Measurements from ENCODE around the gene ALPI.
A peak's percentile ranks its signal among the peaks of the same experiment; 100 is the strongest.

ALPI gene

DNA sequence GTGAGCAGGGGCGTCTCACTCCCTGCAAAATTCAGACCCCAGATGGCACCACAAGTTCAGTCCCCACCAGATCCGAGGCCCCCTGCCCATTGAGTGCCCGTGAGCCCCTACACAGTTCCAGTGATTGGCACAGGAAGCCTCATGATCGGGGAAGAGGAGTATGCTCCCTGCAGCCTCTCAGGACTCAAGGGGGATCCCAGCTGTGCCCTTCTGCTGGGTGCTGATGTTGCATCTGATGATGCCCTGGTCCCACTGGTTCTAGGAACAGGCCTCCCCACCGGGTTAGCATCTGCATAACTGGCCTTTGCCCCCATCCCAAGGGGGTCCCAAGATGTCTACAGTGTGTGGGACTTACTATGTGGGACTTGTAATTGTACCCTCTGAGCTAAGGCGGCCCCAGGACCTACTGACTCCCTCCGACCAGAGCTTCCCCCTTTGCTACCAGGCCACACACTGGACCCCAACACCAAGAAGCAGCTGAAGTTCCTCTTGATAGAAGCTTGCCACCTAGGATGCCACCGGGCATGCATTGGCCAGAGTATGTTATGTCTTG is 40.7 kb upstream of the ALPI start:
- Histone ChIP-seq H3K9ac (no peak overlapping the region), H3K4me2 (no peak overlapping the region), H3K9me3 (replicated peaks in 1 of 11) (peaks cover 10 to 19% (median 16%) of the 10 kb centered on the region in 11 experiments), H3K27me3 (peaks cover 29 to 42% (median 35%) of the 10 kb centered on the region in 11 experiments), H3K4me3 (no peak overlapping the region), H3K36me3 (no peaks in the 10 kb centered on the region), H3K27ac (no peak overlapping the region), H3K4me1 (peaks cover 4 to 26% (median 16%) of the 10 kb centered on the region in 10 experiments; a peak in 15 of 20 replicates), H4K20me1 (peaks cover 0 to 24% (median 4%) of the 10 kb centered on the region in 11 experiments; a peak in 6 of 22 replicates)
- TF ChIP-seq Cebpa-rat (IDR thresholded peaks at IDR 0.05), result no peak

GRCh38 chr2:232415736-232416520 is 40.0 kb upstream of the ALPI start:
- no peak overlapping the region for H3K4me3 ChIP-seq
- peaks cover 4 to 23% (median 14%) of the 10 kb centered on the region in 10 experiments; a peak in 16 of 20 replicates for H3K4me1 ChIP-seq
- H3K27me3 ChIP-seq, result peaks cover 36 to 49% (median 43%) of the 10 kb centered on the region in 11 experiments
- H3K36me3 ChIP-seq, result no peaks in the 10 kb centered on the region
- H3K27ac ChIP-seq, result no peak overlapping the region
- H4K20me1 ChIP-seq, result peaks cover 0 to 27% (median 4%) of the 10 kb centered on the region in 11 experiments; a peak in 6 of 22 replicates
- H3K4me2 ChIP-seq, result no peak overlapping the region
- peaks cover 17 to 26% (median 23%) of the 10 kb centered on the region in 11 experiments for H3K9me3 ChIP-seq (replicated peaks in 1 of 11)
- no peak for TF ChIP-seq Cebpa-rat (IDR thresholded peaks at IDR 0.05)
- H3K9ac ChIP-seq, result no peak overlapping the region

DNA sequence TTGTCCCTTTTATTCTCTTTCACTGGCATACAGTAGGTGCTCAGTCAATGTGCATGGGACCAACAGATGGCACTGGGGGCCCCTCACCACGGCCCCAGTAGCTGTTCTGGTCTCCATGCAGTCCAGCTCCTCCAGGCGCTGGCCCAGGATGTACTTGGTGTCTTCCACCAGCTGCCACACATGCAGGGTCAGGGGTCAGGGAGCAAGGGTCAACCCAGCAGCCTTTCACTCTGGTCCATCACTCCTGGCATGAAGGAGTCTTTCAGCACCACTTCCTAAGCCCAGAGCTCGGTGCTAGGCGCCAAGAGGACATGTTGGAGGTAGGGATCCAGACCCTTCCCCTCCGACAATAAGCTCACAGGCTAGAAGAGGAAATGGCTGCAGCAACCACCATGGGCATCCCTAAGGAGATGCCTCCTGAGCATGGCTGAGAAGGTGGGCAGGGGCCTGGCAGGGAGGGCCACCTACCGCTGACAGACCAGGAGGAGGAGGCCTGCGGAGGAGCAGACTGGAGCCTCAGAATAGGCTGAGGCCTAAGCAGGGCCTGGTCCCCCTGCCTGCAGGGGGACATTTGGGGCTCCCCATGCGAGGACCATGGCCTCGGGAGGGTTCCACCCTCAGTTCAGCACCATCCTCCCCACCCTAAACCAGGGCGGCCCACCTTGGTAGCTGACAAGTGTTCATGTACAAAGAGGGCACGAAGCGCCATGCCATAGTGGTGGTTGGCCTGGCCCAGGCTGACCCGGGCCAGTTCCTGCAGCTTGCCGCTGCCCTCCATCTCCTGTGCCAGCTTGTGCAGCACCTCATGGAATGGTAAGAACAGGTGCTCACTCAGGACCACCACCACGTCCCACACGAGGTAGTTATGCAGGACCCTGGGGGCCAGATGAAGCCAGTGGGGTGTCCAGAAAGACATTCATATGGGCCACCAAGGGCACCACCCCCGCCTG is 39.2 kb upstream of the ALPI start:
- no peaks in the 10 kb centered on the region for H3K36me3 ChIP-seq

DNA sequence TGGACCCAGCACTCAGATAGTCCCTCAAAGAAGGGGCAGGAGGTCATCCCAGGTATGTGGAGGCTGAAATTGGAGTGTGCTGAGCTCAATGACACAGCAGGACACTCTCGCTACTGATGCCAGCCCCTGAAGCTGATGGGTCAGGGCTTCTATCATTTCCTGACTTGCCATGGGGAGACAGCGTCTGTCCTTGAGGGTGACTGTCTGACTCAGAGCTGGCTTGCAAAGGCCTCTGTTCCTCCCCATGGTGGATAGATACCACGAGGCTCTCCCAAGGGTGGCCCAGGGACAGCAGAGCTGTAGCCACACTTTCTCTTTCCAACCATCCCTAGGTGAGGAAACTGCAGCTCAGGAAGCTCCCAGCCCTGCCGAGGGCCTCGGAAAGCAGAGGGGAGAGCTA is 38.5 kb upstream of the ALPI start:
- Histone ChIP-seq H3K4me2 (no peak overlapping the region), H3K4me1 (peaks cover 2 to 15% (median 11%) of the 10 kb centered on the region in 10 experiments; a peak in 16 of 20 replicates), H4K20me1 (peaks cover 0 to 34% (median 4%) of the 10 kb centered on the region in 11 experiments; a peak in 6 of 22 replicates), H3K27ac (no peak overlapping the region), H3K9me3 (replicated peaks in 1 of 11) (peaks cover 33 to 41% (median 38%) of the 10 kb centered on the region in 11 experiments), H3K9ac (no peak overlapping the region), H3K27me3 (peaks cover 52 to 64% (median 58%) of the 10 kb centered on the region in 11 experiments), H3K4me3 (no peak overlapping the region), H3K36me3 (no peaks in the 10 kb centered on the region)
- TF ChIP-seq Cebpa-rat (IDR thresholded peaks at IDR 0.05), result no peak

More for the DNA sequence above, 39.2 kb upstream of the ALPI start:
- H3K4me1 ChIP-seq, result peaks cover 4 to 21% (median 14%) of the 10 kb centered on the region in 10 experiments; a peak in 16 of 20 replicates
- peaks cover 0 to 34% (median 4%) of the 10 kb centered on the region in 11 experiments; a peak in 6 of 22 replicates for H4K20me1 ChIP-seq
- H3K4me3 ChIP-seq, result no peak overlapping the region
- no peak for TF ChIP-seq Cebpa-rat (IDR thresholded peaks at IDR 0.05)
- H3K27ac ChIP-seq, result no peak overlapping the region
- H3K4me2 ChIP-seq, result no peak overlapping the region
- H3K9me3 ChIP-seq (replicated peaks in 1 of 11), result peaks cover 26 to 35% (median 31%) of the 10 kb centered on the region in 11 experiments
- H3K9ac ChIP-seq, result no peak overlapping the region
- peaks cover 45 to 57% (median 51%) of the 10 kb centered on the region in 11 experiments for H3K27me3 ChIP-seq

DNA sequence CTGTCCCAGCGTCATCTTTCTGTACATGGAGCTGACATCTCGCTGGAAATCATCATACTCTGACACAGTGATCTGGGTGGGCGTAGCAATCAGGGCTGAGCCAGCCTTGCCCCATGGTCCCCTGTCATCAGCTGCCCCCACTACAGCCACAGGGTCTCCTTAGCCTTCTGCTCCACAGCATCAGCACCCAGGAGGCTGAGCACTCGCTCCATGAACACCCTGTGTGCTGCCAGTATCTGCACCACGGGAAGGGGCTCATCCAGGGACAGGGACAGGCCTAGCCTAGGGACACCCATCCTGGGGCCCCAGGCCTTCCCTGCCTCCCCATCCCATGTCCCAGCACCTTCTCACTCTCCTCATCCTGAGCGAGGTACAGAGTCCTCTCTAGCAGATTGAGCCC is 37.9 kb upstream of the ALPI start:
- Histone ChIP-seq H3K27me3 (peaks cover 56 to 69% (median 62%) of the 10 kb centered on the region in 11 experiments), H3K9ac (no peak overlapping the region), H3K4me2 (peak overlapping the region in 7 of 11 experiments; percentile 47 to 67 (median 56); a peak in 10 of 22 replicates), H3K27ac (no peak overlapping the region), H3K4me1 (peaks cover 0 to 10% (median 6%) of the 10 kb centered on the region in 10 experiments; a peak in 16 of 20 replicates), H4K20me1 (peaks cover 0 to 34% (median 4%) of the 10 kb centered on the region in 11 experiments; a peak in 6 of 22 replicates), H3K36me3 (no peaks in the 10 kb centered on the region), H3K4me3 (0 out of 20 replicates have a peak overlapping the region, but pooled peaks of 1 of the 10 experiments have one; percentile 41), H3K9me3 (replicated peaks in 1 of 11) (peaks cover 36 to 46% (median 43%) of the 10 kb centered on the region in 11 experiments)
- TF ChIP-seq Cebpa-rat (IDR thresholded peaks at IDR 0.05), result no peak

DNA sequence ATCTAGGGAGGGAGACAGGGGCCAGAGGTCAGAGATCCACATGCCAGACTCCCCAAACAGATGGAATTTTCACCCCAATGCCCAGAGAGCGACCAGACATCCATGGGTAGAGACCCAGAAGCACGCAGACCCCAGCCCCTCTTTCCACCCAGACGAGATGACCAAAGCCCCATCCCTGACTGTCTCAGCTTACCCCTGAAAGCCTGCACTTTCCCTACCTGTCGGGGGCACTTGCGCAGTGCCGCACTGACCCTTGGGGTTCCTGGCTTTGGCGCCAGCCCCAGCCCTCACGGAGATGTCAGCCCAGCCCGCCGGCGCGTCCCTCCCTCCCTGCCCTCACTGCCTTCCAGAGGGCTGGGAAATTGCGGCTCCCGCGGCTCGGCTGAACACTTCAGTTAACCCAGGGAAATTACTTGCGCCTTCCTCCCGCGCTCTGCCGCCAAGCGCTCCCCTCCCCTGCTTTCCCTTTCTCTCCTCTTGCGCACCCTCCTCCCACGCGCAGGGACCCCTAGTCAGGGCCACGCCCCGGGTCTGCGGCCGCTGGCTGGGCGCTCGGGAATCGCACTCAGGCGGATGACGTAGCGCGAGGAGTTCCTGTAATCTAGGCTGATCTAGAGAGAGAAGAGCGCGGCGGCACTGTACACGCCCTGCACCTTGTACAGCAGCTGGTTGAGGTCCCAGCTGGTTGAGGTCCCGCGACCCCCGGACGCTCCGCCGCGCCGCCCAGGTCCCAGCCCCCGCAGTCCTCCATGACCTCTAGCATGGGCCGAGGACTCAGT is 37.3 kb upstream of the ALPI start:
- Histone ChIP-seq H3K4me2 (peak overlapping the region; percentile 46 to 67 (median 56)), H4K20me1 (peaks cover 0 to 34% (median 4%) of the 10 kb centered on the region in 11 experiments; a peak in 6 of 22 replicates), H3K4me1 (peaks cover 0 to 6% (median 2%) of the 10 kb centered on the region in 10 experiments; a peak in 6 of 20 replicates), H3K9me3 (replicated peaks in 1 of 11) (peaks cover 36 to 46% (median 43%) of the 10 kb centered on the region in 11 experiments), H3K27ac (no peak overlapping the region), H3K4me3 (peak overlapping the region; percentile 13 to 62 (median 40); a peak in 13 of 20 replicates), H3K9ac (no peak overlapping the region), H3K36me3 (no peaks in the 10 kb centered on the region), H3K27me3 (peaks cover 56 to 69% (median 62%) of the 10 kb centered on the region in 11 experiments)
- TF ChIP-seq Cebpa-rat (IDR thresholded peaks at IDR 0.05), result no peak

DNA sequence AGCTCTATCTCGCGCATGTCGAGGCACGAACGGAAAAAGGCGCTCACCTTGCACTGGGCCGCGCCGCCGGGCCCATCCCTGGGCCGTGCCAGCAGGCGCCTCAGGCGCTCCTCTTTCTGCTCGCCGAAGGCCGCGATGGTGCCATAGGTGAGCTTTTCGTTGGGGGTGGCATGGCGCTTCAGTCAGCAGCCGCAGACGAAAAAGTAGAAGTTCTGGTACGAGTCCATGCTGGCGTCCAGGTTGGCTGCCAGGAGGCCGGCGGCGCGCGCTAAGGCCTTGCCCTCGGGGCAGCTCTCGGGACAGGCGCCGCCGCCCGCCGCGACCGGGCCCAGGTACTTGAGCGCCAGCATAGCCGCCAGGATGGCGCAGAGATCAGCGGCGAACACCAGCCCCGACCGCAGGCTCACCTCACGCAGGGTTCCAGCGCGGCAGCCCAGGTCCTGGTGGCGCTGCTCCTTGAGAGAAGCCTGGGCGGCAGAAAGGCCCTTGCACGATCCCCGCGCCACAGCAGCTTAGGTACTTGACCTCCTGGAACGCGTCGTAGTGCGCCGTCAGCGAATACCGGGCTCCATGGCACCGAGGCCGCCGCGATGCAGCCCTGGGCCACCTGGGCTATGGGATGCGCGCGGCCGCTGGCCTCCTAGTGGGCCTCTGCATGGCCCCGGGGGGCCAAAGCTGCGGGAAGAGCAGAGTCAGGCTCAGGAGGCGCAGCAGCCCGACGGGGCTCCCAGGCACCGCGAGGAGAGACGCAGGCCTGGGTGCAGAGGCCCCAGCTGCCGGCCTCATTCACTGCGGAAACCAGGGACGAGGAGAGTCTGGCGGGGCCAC is 36.5 kb upstream of the ALPI start:
- no peak for TF ChIP-seq Cebpa-rat (IDR thresholded peaks at IDR 0.05)
- Histone ChIP-seq H3K4me2 (peak overlapping the region; percentile 46 to 67 (median 56); a peak in 21 of 22 replicates), H3K4me3 (peak overlapping the region in 9 of 10 experiments; percentile 18 to 62 (median 41); a peak in 13 of 20 replicates), H3K9me3 (replicated peaks in 1 of 11) (peaks cover 36 to 46% (median 43%) of the 10 kb centered on the region in 11 experiments), H3K27ac (no peak overlapping the region), H3K9ac (no peak overlapping the region), H3K4me1 (peaks cover 0 to 6% (median 2%) of the 10 kb centered on the region in 10 experiments; a peak in 6 of 20 replicates), H3K27me3 (peaks cover 56 to 69% (median 62%) of the 10 kb centered on the region in 11 experiments), H3K36me3 (no peaks in the 10 kb centered on the region), H4K20me1 (peaks cover 0 to 34% (median 4%) of the 10 kb centered on the region in 11 experiments; a peak in 6 of 22 replicates)

All from BLaER1 treated with 17β-estradiol and CSF1 and Interleukin-3, amounts not matched to agents 10 nM and 100 nM (cell line).